ENCODE data around the gene APBB1.

Gene APBB1

GRCh38 chr11:6419009-6419631, at the start of gene APBB1:
TSS of gene APBB1 (minus strand) at chr11:6419094. CDS start at chr11:6411347, 7,747 bp downstream.
- DNase-seq (ENCODE audit: low spot score), result peak; percentile 96

GRCh38 chr11:6459099-6459450, 40.2 kb upstream of the APBB1 start:
- no peak for DNase-seq (ENCODE audit: low spot score)

- DNase-seq (ENCODE audit: low spot score), result no peak
Measured at GRCh38 chr11:6458352-6459098, 39.6 kb upstream of the APBB1 start.

GRCh38 chr11:6457581-6458320, 38.9 kb upstream of the APBB1 start:
- DNase-seq (ENCODE audit: low spot score), result no peak

GRCh38 chr11:6456361-6457073, 37.6 kb upstream of the APBB1 start:
- DNase-seq (ENCODE audit: low spot score), result no peak

GRCh38 chr11:6455070-6455469, 36.2 kb upstream of the APBB1 start:
- no peak for DNase-seq (ENCODE audit: low spot score)

- DNase-seq (ENCODE audit: low spot score), result no peak
Measured at GRCh38 chr11:6453152-6453551, 34.3 kb upstream of the APBB1 start.

GRCh38 chr11:6452219-6452618, 33.3 kb upstream of the APBB1 start:
- no peak for DNase-seq (ENCODE audit: low spot score)

GRCh38 chr11:6448574-6448973, 29.7 kb upstream of the APBB1 start:
- no peak for DNase-seq (ENCODE audit: low spot score)

- DNase-seq (ENCODE audit: low spot score), result peak; percentile 84
Measured at GRCh38 chr11:6443269-6444003, 24.5 kb upstream of the APBB1 start.

- no peak for DNase-seq (ENCODE audit: low spot score)
Measured at GRCh38 chr11:6442441-6442840, 23.5 kb upstream of the APBB1 start.

- no peak for DNase-seq (ENCODE audit: low spot score)
Measured at GRCh38 chr11:6440906-6441358, 22.0 kb upstream of the APBB1 start, which contains the start of gene HPX. TSS of gene HPX (minus strand) at chr11:6440987. CDS start at chr11:6440963, 24 bp downstream.

GRCh38 chr11:6438979-6439571, 20.2 kb upstream of the APBB1 start:
- DNase-seq (ENCODE audit: low spot score), result peak; percentile 72

- DNase-seq (ENCODE audit: low spot score), result no peak
Measured at GRCh38 chr11:6437993-6438392, 19.1 kb upstream of the APBB1 start.

- DNase-seq (ENCODE audit: low spot score), result no peak
Measured at GRCh38 chr11:6437423-6437822, 18.5 kb upstream of the APBB1 start.

GRCh38 chr11:6433998-6434660, 15.2 kb upstream of the APBB1 start:
- no peak for DNase-seq (ENCODE audit: low spot score)

- no peak for DNase-seq (ENCODE audit: low spot score)
Measured at GRCh38 chr11:6431861-6432260, 13.0 kb upstream of the APBB1 start.

GRCh38 chr11:6427516-6427915, 8.6 kb upstream of the APBB1 start:
- no peak for DNase-seq (ENCODE audit: low spot score)

GRCh38 chr11:6420677-6421076, 1.8 kb upstream of the APBB1 start:
- DNase-seq (ENCODE audit: low spot score), result no peak

- DNase-seq (ENCODE audit: low spot score), result peak; percentile 56
Measured at GRCh38 chr11:6418557-6419008, 311 bp downstream of the APBB1 start.
